GM13977 (cell line): ENCODE measurements around the gene HIP1.

Source experiments
- DNase-seq: peaks from one replicate; pipeline ENCODE4 v3.0.0; 2012; ENCODE audit warnings: low spot score
- in situ Hi-C: fragments of 300-500 bp; cut with MboI; formaldehyde crosslinking; loops from one replicate; pipeline ENCODE4 v1.12.0; 2022; ENCODE audit warnings: low sequenced_read_pairs, low pct_unique_long_range_greater_than_20kb, mixed read lengths, inconsistent platforms; ENCODE audit not compliant: unreplicated experiment
- TF ChIP-seq, protein P1 (sequence below): IDR thresholded peaks from 2 replicates; pipeline ENCODE4 v1.5.1; 2012; ENCODE audit warnings: mild to moderate bottlenecking, control low read depth; ENCODE audit not compliant: insufficient read depth; ENCODE audit errors: extremely low read depth, missing control alignments

Gene HIP1

GRCh38 chr7:75662579-75663301 is 76.0 kb downstream of the HIP1 start:
- TF ChIP-seq, protein P1, sequence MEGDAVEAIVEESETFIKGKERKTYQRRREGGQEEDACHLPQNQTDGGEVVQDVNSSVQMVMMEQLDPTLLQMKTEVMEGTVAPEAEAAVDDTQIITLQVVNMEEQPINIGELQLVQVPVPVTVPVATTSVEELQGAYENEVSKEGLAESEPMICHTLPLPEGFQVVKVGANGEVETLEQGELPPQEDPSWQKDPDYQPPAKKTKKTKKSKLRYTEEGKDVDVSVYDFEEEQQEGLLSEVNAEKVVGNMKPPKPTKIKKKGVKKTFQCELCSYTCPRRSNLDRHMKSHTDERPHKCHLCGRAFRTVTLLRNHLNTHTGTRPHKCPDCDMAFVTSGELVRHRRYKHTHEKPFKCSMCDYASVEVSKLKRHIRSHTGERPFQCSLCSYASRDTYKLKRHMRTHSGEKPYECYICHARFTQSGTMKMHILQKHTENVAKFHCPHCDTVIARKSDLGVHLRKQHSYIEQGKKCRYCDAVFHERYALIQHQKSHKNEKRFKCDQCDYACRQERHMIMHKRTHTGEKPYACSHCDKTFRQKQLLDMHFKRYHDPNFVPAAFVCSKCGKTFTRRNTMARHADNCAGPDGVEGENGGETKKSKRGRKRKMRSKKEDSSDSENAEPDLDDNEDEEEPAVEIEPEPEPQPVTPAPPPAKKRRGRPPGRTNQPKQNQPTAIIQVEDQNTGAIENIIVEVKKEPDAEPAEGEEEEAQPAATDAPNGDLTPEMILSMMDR = no peak
- in situ Hi-C loops = no loop called here
- peak; percentile 75 for DNase-seq

- in situ Hi-C loops = no loop called here
- TF ChIP-seq, protein P1 = no peak
- DNase-seq = no peak
These were observed 78.0 kb downstream of the HIP1 start for GRCh38 chr7:75660566-75661215.

GRCh38 chr7:75658802-75659201 is 79.9 kb downstream of the HIP1 start:
- in situ Hi-C loops = no loop called here
- TF ChIP-seq, protein P1 = no peak
- DNase-seq = no peak

DNA sequence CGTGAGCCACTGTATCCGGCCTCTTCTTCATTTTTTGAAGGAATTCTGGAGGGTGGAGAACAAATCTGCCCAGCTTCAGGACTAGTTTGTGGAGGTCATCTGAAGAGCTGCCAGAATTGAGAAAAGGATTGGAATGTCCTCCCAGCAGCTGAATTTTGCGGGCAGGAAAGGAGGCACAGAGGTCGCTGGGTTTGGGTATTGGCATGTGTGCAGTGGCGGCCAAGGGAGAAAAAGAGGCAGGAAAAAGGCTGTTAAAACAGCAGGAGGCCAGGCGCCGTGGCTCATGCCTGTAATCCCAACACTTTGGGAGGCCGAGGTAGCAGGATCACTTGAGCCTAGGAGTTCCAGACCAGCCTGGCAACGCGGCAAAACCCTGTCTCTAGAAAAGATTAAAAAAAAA is 80.4 kb downstream of the HIP1 start:
- in situ Hi-C loops = no loop called here
- TF ChIP-seq, protein P1 = no peak
- no peak for DNase-seq

DNA sequence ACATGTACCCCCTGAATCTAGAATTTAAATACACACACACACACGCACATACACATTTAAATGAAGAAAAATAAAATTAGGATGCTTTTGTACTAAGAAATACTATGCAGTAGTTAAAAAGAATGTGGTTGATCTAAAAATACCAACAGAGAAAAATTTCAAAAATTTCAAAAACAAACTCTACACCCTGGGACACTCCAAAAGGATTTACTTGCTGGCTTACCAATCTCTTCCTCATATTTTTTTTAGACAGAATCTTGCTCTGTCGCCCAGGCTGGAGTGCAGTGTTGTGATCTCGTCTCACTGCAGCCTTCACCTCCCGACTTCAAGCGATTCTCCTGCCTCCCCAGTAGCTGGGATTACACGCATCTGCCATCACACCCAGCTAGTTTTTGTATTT is 80.9 kb downstream of the HIP1 start:
- in situ Hi-C loops = no loop called here
- no peak for DNase-seq
- TF ChIP-seq, protein P1 = no peak

DNA sequence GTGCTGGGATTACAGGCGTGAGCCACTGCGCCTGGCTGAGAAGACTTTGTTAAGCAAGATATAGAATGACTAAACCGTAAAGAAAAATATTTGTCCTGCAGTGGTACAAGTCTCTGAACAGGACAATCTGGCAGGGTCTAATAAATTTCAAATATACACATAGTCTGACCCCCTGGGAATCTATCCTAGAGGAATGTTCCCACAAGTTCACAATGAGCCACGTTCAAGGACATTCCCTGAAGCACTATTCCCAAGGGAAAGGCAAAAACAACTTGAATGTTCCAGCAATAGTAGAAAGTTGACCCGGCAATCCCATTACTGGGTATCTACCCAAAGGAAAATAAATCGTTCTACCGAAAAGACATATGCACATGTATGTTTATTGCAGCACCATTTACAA is 82.0 kb downstream of the HIP1 start:
- no peak for DNase-seq

More for the DNA sequence above, 82.0 kb downstream of the HIP1 start:
- TF ChIP-seq, protein P1 = no peak
- in situ Hi-C loops = no loop called here
